ENCODE data around the gene MATR3. TPM values are rescaled to one million over a fixed set of nuclear protein-coding genes. Genes with fewer than 3 reads are reported as not detected.

Gene MATR3
- total RNA-seq, 6 experiments from 2014 or later = 117 to 179 (median 140) TPM

- no peak for DNase-seq
- TF ChIP-seq CTCF (IDR thresholded peaks at IDR 0.05) = no peak
- no peaks in the 10 kb centered on the region for H3K9me3 Mint-ChIP-seq
- peak overlapping the region; percentile 99 for H3K4me3 Mint-ChIP-seq
- no peaks in the 10 kb centered on the region; the same call in 1 of the 2 replicates for H3K27me3 Mint-ChIP-seq (ENCODE audit: insufficient read depth)
- H3K4me1 Mint-ChIP-seq (ENCODE audit: low read depth) = peaks cover 52% of the 10 kb centered on the region
- peak overlapping the region; percentile 99 for H3K27ac Mint-ChIP-seq
- peaks cover 31% of the 10 kb centered on the region for H3K36me3 Mint-ChIP-seq (ENCODE audit: low read depth)
Observed at GRCh38 chr5:139295346-139296057, 2.0 kb downstream of the MATR3 start.

DNA sequence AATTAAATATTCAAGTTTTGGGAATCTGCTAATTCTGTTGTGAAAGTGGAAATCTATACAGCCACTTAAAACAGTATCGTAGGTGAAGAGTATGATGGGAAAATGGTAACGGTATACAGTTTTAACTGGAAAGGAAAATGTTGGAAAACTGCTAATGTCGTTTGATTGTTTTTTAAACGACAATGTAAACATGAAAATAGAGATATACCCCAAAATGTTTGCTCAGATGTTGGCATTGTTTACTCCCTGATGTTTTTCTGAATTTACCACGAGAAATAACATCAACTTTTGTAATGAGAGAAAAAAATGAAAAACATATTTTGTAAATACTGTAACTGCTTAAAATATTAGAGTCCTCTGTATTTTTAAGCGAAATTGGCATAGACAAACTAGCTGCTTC is 2.7 kb downstream of the MATR3 start:
- DNase-seq = no peak
- Mint-ChIP-seq H3K27ac (no peak overlapping the region; the same call in 1 of the 2 replicates), H3K4me1 (ENCODE audit: low read depth) (peaks cover 52% of the 10 kb centered on the region), H3K36me3 (ENCODE audit: low read depth) (peaks cover 24% of the 10 kb centered on the region), H3K27me3 (ENCODE audit: insufficient read depth) (no peaks in the 10 kb centered on the region; the same call in 1 of the 2 replicates), H3K9me3 (no peaks in the 10 kb centered on the region), H3K4me3 (peak overlapping the region; percentile 99)
- no peak for TF ChIP-seq CTCF (IDR thresholded peaks at IDR 0.05)

DNA sequence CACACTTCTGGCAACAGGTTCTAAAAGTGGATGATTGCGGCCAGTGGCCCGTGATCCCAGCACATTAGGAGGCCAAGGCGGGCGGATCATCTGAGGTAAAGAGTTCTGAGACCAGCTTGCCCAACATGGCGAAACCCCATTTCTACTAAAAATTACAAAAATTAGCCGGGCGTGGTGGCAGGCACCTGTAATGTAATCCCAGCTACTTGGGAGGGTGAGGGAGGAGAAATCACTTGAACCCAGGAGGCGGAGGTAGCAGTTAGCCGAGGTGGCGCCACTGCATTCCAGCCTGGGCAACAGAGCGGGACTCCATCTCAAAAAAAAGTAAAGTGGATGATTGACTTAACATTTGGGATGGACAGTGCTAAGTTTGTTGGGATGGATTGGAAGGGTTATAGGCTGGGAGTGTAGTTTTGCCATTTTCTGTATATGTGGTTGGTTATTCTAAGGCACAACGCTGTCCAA is 3.4 kb downstream of the MATR3 start:
- Mint-ChIP-seq H3K27me3 (ENCODE audit: insufficient read depth) (no peaks in the 10 kb centered on the region; the same call in 1 of the 2 replicates), H3K9me3 (no peaks in the 10 kb centered on the region), H3K36me3 (ENCODE audit: low read depth) (peaks cover 28% of the 10 kb centered on the region), H3K4me1 (ENCODE audit: low read depth) (peaks cover 59% of the 10 kb centered on the region), H3K27ac (peak overlapping the region; percentile 48), H3K4me3 (peak overlapping the region; percentile 34)
- no peak for TF ChIP-seq CTCF (IDR thresholded peaks at IDR 0.05)
- no peak for DNase-seq

GRCh38 chr5:139297439-139298133 is 4.0 kb downstream of the MATR3 start:
- Mint-ChIP-seq H3K27me3 (ENCODE audit: insufficient read depth) (no peaks in the 10 kb centered on the region; the same call in 1 of the 2 replicates), H3K27ac (no peak overlapping the region; the same call in 1 of the 2 replicates), H3K4me3 (peak overlapping the region; percentile 9; the same call in 1 of the 2 replicates), H3K9me3 (no peaks in the 10 kb centered on the region), H3K36me3 (ENCODE audit: low read depth) (peaks cover 28% of the 10 kb centered on the region), H3K4me1 (ENCODE audit: low read depth) (peaks cover 62% of the 10 kb centered on the region)
- DNase-seq = no peak
- TF ChIP-seq CTCF (IDR thresholded peaks at IDR 0.05) = no peak

GRCh38 chr5:139298242-139298641 is 4.7 kb downstream of the MATR3 start:
- H3K4me3 Mint-ChIP-seq = peak overlapping the region; percentile 14; the same call in 1 of the 2 replicates
- no peak for TF ChIP-seq CTCF (IDR thresholded peaks at IDR 0.05)
- no peak overlapping the region for H3K27ac Mint-ChIP-seq
- peaks cover 62% of the 10 kb centered on the region for H3K4me1 Mint-ChIP-seq (ENCODE audit: low read depth)
- H3K36me3 Mint-ChIP-seq (ENCODE audit: low read depth) = peaks cover 28% of the 10 kb centered on the region
- DNase-seq = no peak
- no peaks in the 10 kb centered on the region for H3K9me3 Mint-ChIP-seq
- no peaks in the 10 kb centered on the region; the same call in 1 of the 2 replicates for H3K27me3 Mint-ChIP-seq (ENCODE audit: insufficient read depth)

All from HFFc6 (cell line).